T-helper 1 cell (primary cell): ENCODE measurements around the gene SSR4.

Source experiments
- DNase-seq, 5 donors: peaks; one replicate each; pipeline ENCODE4 v3.0.0-alpha.2; 2012 to 2020

Gene SSR4

GRCh38 chrX:153769865-153770600 lies 24.4 kb upstream of the SSR4 start:
- DNase-seq = no peak

- no peak for DNase-seq
These were observed 23.7 kb upstream of the SSR4 start for GRCh38 chrX:153770601-153771414.

GRCh38 chrX:153771415-153772315 lies 22.8 kb upstream of the SSR4 start:
- peak in 1 of 5 donors; percentile 5 for DNase-seq

GRCh38 chrX:153772316-153773217 lies 21.9 kb upstream of the SSR4 start:
- DNase-seq = peak in 1 of 5 donors; percentile 1

GRCh38 chrX:153773218-153773611 lies 21.3 kb upstream of the SSR4 start:
- peak in 1 of 5 donors; percentile 0 for DNase-seq

- DNase-seq = no peak
These were observed 20.5 kb upstream of the SSR4 start for GRCh38 chrX:153773741-153774575.

GRCh38 chrX:153774576-153775292 lies 19.7 kb upstream of the SSR4 start:
- no peak for DNase-seq

- no peak for DNase-seq
These were observed 19.0 kb upstream of the SSR4 start for GRCh38 chrX:153775293-153776119.

GRCh38 chrX:153776120-153776599 lies 18.3 kb upstream of the SSR4 start:
- no peak for DNase-seq

GRCh38 chrX:153776611-153777045 lies 17.8 kb upstream of the SSR4 start:
- no peak for DNase-seq

GRCh38 chrX:153777261-153778090 lies 17.0 kb upstream of the SSR4 start:
- DNase-seq = no peak

- no peak for DNase-seq
These were observed 16.3 kb upstream of the SSR4 start for GRCh38 chrX:153778181-153778580.

GRCh38 chrX:153778684-153779101 lies 15.8 kb upstream of the SSR4 start:
- no peak for DNase-seq

- no peak for DNase-seq
These were observed 14.4 kb upstream of the SSR4 start for GRCh38 chrX:153779891-153780677.

GRCh38 chrX:153780678-153781427 lies 13.6 kb upstream of the SSR4 start, which contains the start of gene SRPK3:
Gene SRPK3, plus strand, starts transcription at chrX:153781041. Its CDS starts 46 bp downstream, at chrX:153781087.
- no peak for DNase-seq

- DNase-seq = no peak
These were observed 12.9 kb upstream of the SSR4 start for GRCh38 chrX:153781428-153782047.
